Activated CD8-positive, alpha-beta T cell treated with anti-CD3 and anti-CD28 coated beads for 36 hours (primary cell): ENCODE results near the gene UCHL1. TPM values are rescaled to one million over a fixed set of nuclear protein-coding genes. Genes with fewer than 3 reads are reported as not detected.
A peak's percentile ranks its signal among the peaks of the same experiment; 100 is the strongest.

Source experiments
- ATAC-seq: fragments of 200-7000 bp; cut with Tn5 transposase; one replicate; pipeline ENCODE4 v1.10.0; 2021; ENCODE audit warnings: mild to moderate bottlenecking, moderate library complexity
- CTCF ChIA-PET: fragments of 350-600 bp; sonication (Branson Sonifier 250); formaldehyde crosslinking; loops from one replicate; lab custom pipeline; 2021; ENCODE audit warnings: antibody characterized with exemption; lab: Charles Lee
- POLR2A ChIA-PET: fragments of 350-600 bp; sonication (Branson Sonifier 250); formaldehyde crosslinking; loops from one replicate; lab custom pipeline; 2021; ENCODE audit warnings: antibody characterized with exemption; lab: Charles Lee
- DNase-seq: peaks from one replicate; pipeline ENCODE4 v3.0.0-alpha.2; 2020
- H3K27ac Mint-ChIP-seq: one replicate; pipeline ENCODE4 v1.8.0; 2021; ENCODE audit warnings: mild to moderate bottlenecking, mixed read lengths
- H3K27me3 Mint-ChIP-seq: one replicate; pipeline ENCODE4 v1.8.0; 2021; ENCODE audit warnings: mixed read lengths
- H3K36me3 Mint-ChIP-seq: one replicate; pipeline ENCODE4 v1.8.0; 2021; ENCODE audit warnings: low read depth, mixed read lengths
- H3K4me1 Mint-ChIP-seq: one replicate; pipeline ENCODE4 v1.8.0; 2021; ENCODE audit warnings: low read depth, mixed read lengths
- H3K4me3 Mint-ChIP-seq: one replicate; pipeline ENCODE4 v1.8.0; 2021; ENCODE audit warnings: mild to moderate bottlenecking, moderate library complexity, mixed read lengths
- H3K9me3 Mint-ChIP-seq: one replicate; pipeline ENCODE4 v1.8.0; 2021; ENCODE audit warnings: mixed read lengths
- CTCF ChIP-seq: fragments of 200-600 bp; IDR thresholded peaks from one replicate; pipeline ENCODE4 v1.8.0; 2022; ENCODE audit warnings: antibody characterized with exemption, mild to moderate bottlenecking
- intact Hi-C: fragments of 100-400 bp; cut with micrococcal nuclease; formaldehyde crosslinking; loops from one replicate; pipeline ENCODE4 v1.10.0; 2022
- total RNA-seq, 2 experiments: library from RNA; stranded (reverse); gene quantifications; one replicate each; pipeline ENCODE4 v1.2.3, GENCODE V29; 2021

Gene UCHL1
- total RNA-seq, 2 experiments from 2014 or later = 2.5 to 3.0 TPM

- ChIA-PET POLR2A (interaction anchor here (1.1 kb wide), 1 partner anchor 44 kb away, joined by 3 read pairs; no protein-coding TSS in a partner anchor), CTCF (interaction anchor here (0.6 to 1.7 kb wide), 2 partner anchors 288 to 289 kb away, joined by 3 to 4 read pairs; no protein-coding TSS in a partner anchor)
- H3K4me1 Mint-ChIP-seq = peaks cover 17% of the 10 kb centered on the region
- no peak for TF ChIP-seq CTCF
- H3K27ac Mint-ChIP-seq = no peak overlapping the region
- H3K4me3 Mint-ChIP-seq = peak overlapping the region; percentile 35
- H3K9me3 Mint-ChIP-seq = no peaks in the 10 kb centered on the region
- no peak for ATAC-seq
- no peak for DNase-seq
- H3K36me3 Mint-ChIP-seq = no peaks in the 10 kb centered on the region
- intact Hi-C loops = no loop called here
- peaks cover 50% of the 10 kb centered on the region for H3K27me3 Mint-ChIP-seq
Observed at GRCh38 chr4:41215155-41215554, 41.6 kb upstream of the UCHL1 start.

DNA sequence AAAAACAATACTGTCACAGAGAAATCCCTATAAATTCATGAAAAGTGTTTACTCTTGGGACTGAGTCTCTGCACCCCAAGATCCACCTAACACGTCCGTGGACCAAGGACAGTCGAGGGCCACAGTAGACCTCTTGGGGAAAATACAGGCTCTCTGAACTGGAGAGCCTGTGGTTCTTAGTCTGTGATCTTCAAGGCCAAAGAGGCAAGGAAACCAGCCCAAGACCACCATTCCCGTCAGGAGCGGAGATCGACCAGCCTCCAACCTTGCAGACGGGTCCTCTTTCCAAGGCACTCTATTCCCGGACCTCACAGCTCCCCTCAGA is 40.8 kb upstream of the UCHL1 start:
- H3K27ac Mint-ChIP-seq = peak overlapping the region; percentile 72
- TF ChIP-seq CTCF = no peak
- no peaks in the 10 kb centered on the region for H3K36me3 Mint-ChIP-seq
- peaks cover 17% of the 10 kb centered on the region for H3K4me1 Mint-ChIP-seq
- ChIA-PET CTCF (interaction anchor here (1.0 to 1.5 kb wide), 3 partner anchors 204 to 291 kb away, joined by 3 to 8 read pairs (median 4); no protein-coding TSS in a partner anchor), POLR2A (interaction anchor here (1.6 kb wide), 1 partner anchor 291 kb away, joined by 3 read pairs; no protein-coding TSS in a partner anchor)
- intact Hi-C loops = no loop called here
- ATAC-seq (no peak), DNase-seq (no peak)
- peak overlapping the region; percentile 70 for H3K4me3 Mint-ChIP-seq
- H3K27me3 Mint-ChIP-seq = peaks cover 52% of the 10 kb centered on the region
- no peaks in the 10 kb centered on the region for H3K9me3 Mint-ChIP-seq

- intact Hi-C loops = no loop called here
- ChIA-PET POLR2A (interaction anchor here (0.6 to 1.6 kb wide), 2 partner anchors 285 to 292 kb away, joined by 3 read pairs; no protein-coding TSS in a partner anchor), CTCF (interaction anchor here (0.6 to 1.5 kb wide), 4 partner anchors 204 to 292 kb away, joined by 3 to 8 read pairs (median 4); no protein-coding TSS in a partner anchor)
- H3K27ac Mint-ChIP-seq = peak overlapping the region; percentile 78
- peak overlapping the region; percentile 74 for H3K4me3 Mint-ChIP-seq
- H3K4me1 Mint-ChIP-seq = peaks cover 17% of the 10 kb centered on the region
- DNase-seq (peak; percentile 74), ATAC-seq (peak; percentile 68)
- H3K36me3 Mint-ChIP-seq = no peaks in the 10 kb centered on the region
- H3K9me3 Mint-ChIP-seq = no peaks in the 10 kb centered on the region
- H3K27me3 Mint-ChIP-seq = peaks cover 55% of the 10 kb centered on the region
- peak; percentile 32 for TF ChIP-seq CTCF
Observed at GRCh38 chr4:41216294-41217019, 40.3 kb upstream of the UCHL1 start.

- no peak for TF ChIP-seq CTCF
- ATAC-seq (no peak), DNase-seq (no peak)
- intact Hi-C loops = no loop called here
- H3K27me3 Mint-ChIP-seq = peaks cover 52% of the 10 kb centered on the region
- POLR2A ChIA-PET = interaction anchor here (0.6 to 1.6 kb wide), 2 partner anchors 285 to 292 kb away, joined by 3 read pairs; no protein-coding TSS in a partner anchor
- no peaks in the 10 kb centered on the region for H3K36me3 Mint-ChIP-seq
- H3K4me3 Mint-ChIP-seq = peak overlapping the region; percentile 74
- no peaks in the 10 kb centered on the region for H3K9me3 Mint-ChIP-seq
- peak overlapping the region; percentile 78 for H3K27ac Mint-ChIP-seq
- H3K4me1 Mint-ChIP-seq = peaks cover 17% of the 10 kb centered on the region
- CTCF ChIA-PET = interaction anchor here (0.6 to 1.5 kb wide), 3 partner anchors 240 to 292 kb away, joined by 3 to 8 read pairs (median 4); no protein-coding TSS in a partner anchor
Observed at GRCh38 chr4:41217020-41217333, 39.8 kb upstream of the UCHL1 start.

GRCh38 chr4:41217374-41217773 is 39.4 kb upstream of the UCHL1 start:
- DNase-seq (no peak), ATAC-seq (no peak)
- ChIA-PET POLR2A (interaction anchor here (1.6 kb wide), 1 partner anchor 293 kb away, joined by 3 read pairs; no protein-coding TSS in a partner anchor), CTCF (no interaction called here)
- H3K27ac Mint-ChIP-seq = no peak overlapping the region
- TF ChIP-seq CTCF = no peak
- H3K27me3 Mint-ChIP-seq = peaks cover 50% of the 10 kb centered on the region
- H3K4me1 Mint-ChIP-seq = peaks cover 17% of the 10 kb centered on the region
- intact Hi-C loops = no loop called here
- no peak overlapping the region for H3K4me3 Mint-ChIP-seq
- no peaks in the 10 kb centered on the region for H3K9me3 Mint-ChIP-seq
- no peaks in the 10 kb centered on the region for H3K36me3 Mint-ChIP-seq
